Transverse colon (tissue), 4 donors: ENCODE measurements around the gene ANGEL1. TPM values are rescaled to one million over a fixed set of nuclear protein-coding genes. Genes with fewer than 3 reads are reported as not detected.

Experiments used
- DNase-seq: peaks from one replicate; pipeline ENCODE4 v3.0.0-alpha.2; 2019
- H3K27ac ChIP-seq, 4 donors: fragments of 200-600 bp; sonication (generic); 2 replicates each; pipeline ENCODE4 v1.5.1; 2016 to 2018; ENCODE audit warnings: inconsistent platforms in 4 of 4
- H3K27me3 ChIP-seq: fragments of 200-600 bp; sonication (generic); 2 replicates; pipeline ENCODE4 v1.5.1; 2017; ENCODE audit warnings: inconsistent platforms
- H3K36me3 ChIP-seq, 4 donors: fragments of 200-600 bp; sonication (generic); 2 replicates each; pipeline ENCODE4 v1.5.1; 2017 to 2019; ENCODE audit warnings: inconsistent platforms in 4 of 4
- H3K4me1 ChIP-seq, 4 donors: fragments of 200-600 bp; sonication (generic); 2 replicates each; pipeline ENCODE4 v1.5.1; 2017 to 2020; ENCODE audit warnings: inconsistent platforms in 4 of 4
- H3K4me3 ChIP-seq, 4 donors: fragments of 200-600 bp; sonication (generic); 1 replicate in 1 of 4; 2 replicates in 3 of 4; pipeline versions ENCODE4 v1.5.1 to v1.6.1; 2017 to 2019; ENCODE audit warnings: inconsistent platforms in 4 of 4
- H3K9me3 ChIP-seq, 2 donors: fragments of 200-600 bp; sonication (generic); 2 replicates each; pipeline ENCODE4 v1.5.1; 2017 to 2019; ENCODE audit warnings: inconsistent platforms in 2 of 2
- EP300 ChIP-seq: sonication (generic); formaldehyde crosslinking; IDR thresholded peaks from one replicate; pipeline ENCODE4 v1.6.1; 2017; ENCODE audit warnings: antibody characterized with exemption, low read depth
- POLR2A ChIP-seq: fragments of 450-650 bp; IDR thresholded peaks from one replicate; pipeline ENCODE4 v1.6.1; 2016; ENCODE audit warnings: antibody characterized with exemption, mild to moderate bottlenecking, moderate library complexity
- POLR2AphosphoS5 ChIP-seq, 3 donors: sonication (generic); formaldehyde crosslinking; IDR thresholded peaks; one replicate each; pipeline ENCODE4 v1.6.1; 2016; ENCODE audit warnings: antibody characterized with exemption in 3 of 3
- WGBS, 2 donors: methylation state at CpG; one replicate each; pipeline ENCODE4 v1.1.5; 2018; ENCODE audit warnings: low coverage in 1 of 2; 5-methylcytosine and 5-hydroxymethylcytosine counted together
- in situ Hi-C, 4 donors: fragments of 200-750 bp; cut with MboI; loops; one replicate each; pipeline versions ENCODE4 v1.15.0 to v1.15.1; 2017; ENCODE audit warnings: low sequenced_read_pairs in 3 of 4, low pct_ligation_motif_present in 1 of 4, low pct_unique_long_range_greater_than_20kb in 1 of 4
- intact Hi-C: fragments of 100-400 bp; cut with DNase I; formaldehyde crosslinking; loops from one replicate; pipeline ENCODE4 v1.15.1; 2023; ENCODE audit warnings: low total_unique reads
- total RNA-seq, 4 donors: library from RNA; depleted of rRNA; stranded (reverse); fragments of >200 nt; gene quantifications; one replicate each; pipeline ENCODE4 v1.1.0, GENCODE V29; 2016
- TF ChIP-seq, protein P1 (sequence below), 5 experiments: fragments of 200-600 bp in 3 of 5; fragments of 450-650 bp in 2 of 5; sonication (generic) in 3 of 5; IDR thresholded peaks; 1 replicate in 2 of 5; 2 replicates in 3 of 5; pipeline ENCODE4 v1.5.1; 2016 to 2017; ENCODE audit warnings: antibody characterized with exemption in 5 of 5, inconsistent platforms in 3 of 5, mild to moderate bottlenecking in 2 of 5, moderate library complexity in 1 of 5

Gene ANGEL1
- total RNA-seq, 4 donors from 2014 or later = 8.9 to 17.5 (median 10.0) TPM

DNA sequence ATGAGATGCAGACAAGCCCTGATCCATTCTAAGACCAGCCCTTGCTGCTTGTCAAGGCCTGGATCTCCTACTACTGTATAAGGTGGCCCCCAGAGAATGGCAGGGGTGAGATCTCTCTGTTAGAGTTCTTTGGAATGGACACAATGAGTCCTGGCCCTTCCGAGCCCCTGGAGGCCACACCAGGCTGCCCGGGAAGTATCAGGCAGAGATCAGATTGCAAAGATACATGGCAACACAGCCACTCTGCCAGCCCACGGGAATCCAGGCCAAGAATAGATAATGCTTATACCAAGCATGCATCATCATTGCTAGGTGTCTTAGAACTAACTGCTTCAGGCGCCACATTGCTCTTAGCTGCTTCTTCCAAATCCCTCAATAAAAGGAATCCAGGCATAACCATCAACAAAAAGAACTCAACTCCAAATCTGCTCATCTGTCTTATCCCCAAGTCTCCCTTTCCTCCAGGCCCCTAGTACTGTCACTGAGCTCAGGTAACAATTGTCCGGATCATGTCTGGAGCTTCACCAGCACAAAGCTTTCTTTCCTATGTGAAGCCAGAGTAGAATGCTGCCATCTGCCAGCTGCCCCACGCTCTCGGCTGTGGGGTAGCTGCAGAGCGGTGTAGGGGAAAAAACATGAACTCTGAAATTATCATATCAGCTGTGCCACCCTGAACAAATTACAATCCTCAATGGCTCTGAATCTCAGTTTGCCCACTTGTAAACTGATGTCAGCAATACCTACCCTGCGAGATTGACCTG is 56.9 kb downstream of the ANGEL1 start:
- TF ChIP-seq POLR2A = no peak
- TF ChIP-seq POLR2AphosphoS5 (IDR thresholded peaks at IDR 0.05) = no peak
- no peak for TF ChIP-seq EP300
- TF ChIP-seq, protein P1, sequence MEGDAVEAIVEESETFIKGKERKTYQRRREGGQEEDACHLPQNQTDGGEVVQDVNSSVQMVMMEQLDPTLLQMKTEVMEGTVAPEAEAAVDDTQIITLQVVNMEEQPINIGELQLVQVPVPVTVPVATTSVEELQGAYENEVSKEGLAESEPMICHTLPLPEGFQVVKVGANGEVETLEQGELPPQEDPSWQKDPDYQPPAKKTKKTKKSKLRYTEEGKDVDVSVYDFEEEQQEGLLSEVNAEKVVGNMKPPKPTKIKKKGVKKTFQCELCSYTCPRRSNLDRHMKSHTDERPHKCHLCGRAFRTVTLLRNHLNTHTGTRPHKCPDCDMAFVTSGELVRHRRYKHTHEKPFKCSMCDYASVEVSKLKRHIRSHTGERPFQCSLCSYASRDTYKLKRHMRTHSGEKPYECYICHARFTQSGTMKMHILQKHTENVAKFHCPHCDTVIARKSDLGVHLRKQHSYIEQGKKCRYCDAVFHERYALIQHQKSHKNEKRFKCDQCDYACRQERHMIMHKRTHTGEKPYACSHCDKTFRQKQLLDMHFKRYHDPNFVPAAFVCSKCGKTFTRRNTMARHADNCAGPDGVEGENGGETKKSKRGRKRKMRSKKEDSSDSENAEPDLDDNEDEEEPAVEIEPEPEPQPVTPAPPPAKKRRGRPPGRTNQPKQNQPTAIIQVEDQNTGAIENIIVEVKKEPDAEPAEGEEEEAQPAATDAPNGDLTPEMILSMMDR (IDR thresholded peaks at IDR 0.05) = no peak
- no peak overlapping the region for H3K4me3 ChIP-seq
- peaks cover 7% of the 10 kb centered on the region for H3K27me3 ChIP-seq
- no peak overlapping the region for H3K27ac ChIP-seq
- intact Hi-C loops (no loop called here), in situ Hi-C loops (no loop called here)
- DNase-seq = no peak
- peaks cover 0 to 3% (median under 1%) of the 10 kb centered on the region in 4 donors for H3K4me1 ChIP-seq
- 84% methylated on average over 9 of the region's 9 CpGs; no CpG with 5 or more reads in 1 of the 2 donors for WGBS, 2 donors
- no peaks in the 10 kb centered on the region for H3K9me3 ChIP-seq
- no peaks in the 10 kb centered on the region for H3K36me3 ChIP-seq

DNA sequence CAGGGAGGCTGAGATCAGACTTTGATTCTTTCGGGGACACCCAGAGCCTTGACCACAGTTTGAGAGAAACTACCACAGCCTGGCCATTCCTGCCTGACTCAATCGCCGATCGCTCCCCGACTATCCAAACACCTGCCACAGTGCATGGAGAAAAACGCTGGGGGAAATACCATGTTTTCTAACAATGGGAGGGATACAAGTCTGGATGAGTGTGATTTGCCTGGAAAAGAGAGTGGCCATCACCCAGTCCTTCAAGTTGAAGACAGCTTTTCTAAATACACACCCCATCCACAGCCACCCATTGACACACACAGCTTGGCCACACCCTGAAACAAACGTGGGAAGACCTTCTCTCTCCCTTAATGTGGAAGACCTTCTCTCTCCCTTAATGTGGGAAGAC is 58.1 kb downstream of the ANGEL1 start:
- TF ChIP-seq POLR2AphosphoS5 (IDR thresholded peaks at IDR 0.05) = no peak
- no peak for TF ChIP-seq EP300
- TF ChIP-seq POLR2A = no peak
- TF ChIP-seq, protein P1 (IDR thresholded peaks at IDR 0.05) = no peak
- Histone ChIP-seq H3K4me3 (no peak overlapping the region), H3K4me1 (no peaks in the 10 kb centered on the region), H3K9me3 (no peaks in the 10 kb centered on the region), H3K27me3 (no peaks in the 10 kb centered on the region), H3K36me3 (no peaks in the 10 kb centered on the region), H3K27ac (no peak overlapping the region)
- intact Hi-C loops (no loop called here), in situ Hi-C loops (no loop called here)
- DNase-seq = no peak
- WGBS, 2 donors = 83 to 96% methylated on average over 5 to 7 of the region's 7 CpGs

DNA sequence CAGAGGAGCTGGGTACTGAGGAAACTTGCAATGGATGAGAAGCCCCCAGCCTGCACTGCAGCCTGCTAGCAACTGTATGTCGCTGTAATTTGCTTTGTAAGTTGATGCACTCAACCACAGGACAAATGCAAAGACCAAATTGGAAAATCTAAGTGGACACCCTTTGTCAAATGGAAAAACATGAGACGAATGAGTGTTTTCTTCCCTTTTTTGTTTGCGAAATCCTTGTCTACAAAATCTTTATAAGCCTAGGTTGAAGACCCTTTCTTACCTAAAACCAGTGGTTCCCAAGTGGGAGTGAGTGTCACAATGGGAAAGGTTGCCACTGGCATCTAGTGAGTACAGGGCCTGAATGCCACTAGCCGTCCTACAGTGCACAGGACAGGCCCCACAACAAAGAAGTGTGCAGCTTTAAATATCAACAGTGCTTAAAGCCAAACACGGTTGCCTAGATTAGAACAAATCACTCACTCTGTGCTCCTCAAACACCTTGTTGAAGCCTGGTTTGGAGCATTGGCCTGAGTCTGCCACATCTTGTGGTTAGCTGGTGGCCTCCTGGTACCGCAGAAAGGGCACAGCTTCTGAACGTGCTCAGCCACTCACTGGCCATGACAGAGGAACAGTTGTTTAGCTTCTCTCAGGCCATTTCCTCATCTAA is 59.0 kb downstream of the ANGEL1 start:
- Histone ChIP-seq H3K4me3 (no peak overlapping the region), H3K9me3 (no peaks in the 10 kb centered on the region), H3K36me3 (no peaks in the 10 kb centered on the region), H3K4me1 (no peaks in the 10 kb centered on the region), H3K27me3 (no peaks in the 10 kb centered on the region), H3K27ac (no peak overlapping the region)
- DNase-seq = no peak
- intact Hi-C loops (no loop called here), in situ Hi-C loops (no loop called here)
- 75 to 80% methylated on average over 4 to 7 of the region's 7 CpGs for WGBS, 2 donors
- TF ChIP-seq POLR2A = no peak
- TF ChIP-seq, protein P1 (IDR thresholded peaks at IDR 0.05) = no peak
- TF ChIP-seq POLR2AphosphoS5 (IDR thresholded peaks at IDR 0.05) = no peak
- no peak for TF ChIP-seq EP300

DNA sequence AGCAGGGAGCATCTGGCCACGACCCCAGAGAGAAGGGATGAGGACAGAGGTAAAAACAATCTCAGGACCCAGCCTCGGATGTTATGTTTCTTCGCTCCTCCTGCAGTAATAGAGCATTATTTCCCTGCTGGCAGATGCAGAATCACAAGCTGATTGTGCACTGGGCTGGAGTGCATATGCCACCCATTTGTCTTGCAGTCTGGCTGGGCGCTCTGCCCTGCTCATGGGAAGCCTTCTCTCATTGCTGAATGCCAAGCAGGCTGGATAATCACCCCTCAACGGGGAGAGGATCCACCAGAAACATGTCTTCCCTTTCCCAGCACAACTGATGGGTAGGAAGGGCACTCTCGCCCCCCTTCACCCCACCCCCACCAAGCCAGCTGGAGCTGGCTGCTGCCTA is 59.9 kb downstream of the ANGEL1 start:
- in situ Hi-C loops = no loop called here
- Histone ChIP-seq H3K27me3 (no peaks in the 10 kb centered on the region), H3K9me3 (no peaks in the 10 kb centered on the region), H3K4me3 (no peak overlapping the region), H3K36me3 (no peaks in the 10 kb centered on the region), H3K4me1 (no peaks in the 10 kb centered on the region), H3K27ac (no peak overlapping the region)
- whole genome bisulfite sequencing, 2 donors = 59% methylated on average over 6 of the region's 6 CpGs; no CpG with 5 or more reads in 1 of the 2 donors
- no peak for DNase-seq
- TF ChIP-seq POLR2AphosphoS5 (IDR thresholded peaks at IDR 0.05) = no peak
- TF ChIP-seq EP300 = no peak
- TF ChIP-seq, protein P1 (IDR thresholded peaks at IDR 0.05) = no peak
- TF ChIP-seq POLR2A = no peak
- intact Hi-C loops = no loop called here
